Smooth muscle cell (in vitro differentiated cells): ENCODE data around the gene TNFAIP8L1. TPM values are rescaled to one million over a fixed set of nuclear protein-coding genes. Genes with fewer than 3 reads are reported as not detected.

Experiments used
- DNase-seq: peaks from one replicate; lab custom pipeline; 2025; ENCODE audit not compliant: unreplicated experiment; lab: John Stamatoyannopoulos, UW
- H2AFZ ChIP-seq: fragments of 200-600 bp; sonication (generic); 2 replicates; pipeline ENCODE4 v1.6.0; 2016; ENCODE audit warnings: antibody characterized with exemption, low read depth, mild to moderate bottlenecking
- H3F3A ChIP-seq: fragments of 200-600 bp; sonication (generic); 2 replicates; pipeline ENCODE4 v1.6.0; 2017; ENCODE audit warnings: antibody characterized with exemption, low read depth
- H3K27ac ChIP-seq: fragments of 200-600 bp; sonication (generic); 2 replicates; pipeline ENCODE4 v1.5.1; 2016; ENCODE audit warnings: low read depth, mild to moderate bottlenecking
- H3K27me3 ChIP-seq: fragments of 200-600 bp; sonication (generic); 2 replicates; pipeline ENCODE4 v1.6.1; 2016; ENCODE audit warnings: low read depth, mild to moderate bottlenecking
- H3K36me3 ChIP-seq: fragments of 200-600 bp; sonication (generic); 2 replicates; pipeline ENCODE4 v1.5.1; 2016; ENCODE audit warnings: low read depth
- H3K4me1 ChIP-seq: fragments of 200-600 bp; sonication (generic); 2 replicates; pipeline ENCODE4 v1.5.1; 2016; ENCODE audit warnings: low read depth
- H3K4me2 ChIP-seq: fragments of 200-600 bp; sonication (generic); 2 replicates; pipeline ENCODE4 v1.6.0; 2016; ENCODE audit warnings: mild to moderate bottlenecking
- H3K4me3 ChIP-seq: fragments of 200-600 bp; sonication (generic); 2 replicates; pipeline ENCODE4 v1.5.1; 2016; ENCODE audit warnings: mild to moderate bottlenecking
- H3K79me2 ChIP-seq: fragments of 200-600 bp; sonication (generic); 2 replicates; pipeline ENCODE4 v1.6.0; 2016; ENCODE audit warnings: low read depth, mild to moderate bottlenecking
- H3K9ac ChIP-seq: fragments of 200-600 bp; sonication (generic); 2 replicates; pipeline ENCODE4 v1.6.0; 2016; ENCODE audit warnings: low read depth
- H3K9me3 ChIP-seq: fragments of 200-600 bp; sonication (generic); replicated peaks from 2 replicates; pipeline ENCODE4 v1.5.1; 2016; ENCODE audit warnings: low read depth
- H4K20me1 ChIP-seq: fragments of 200-600 bp; sonication (generic); 2 replicates; pipeline ENCODE4 v1.6.0; 2016; ENCODE audit warnings: low read depth
- CTCF ChIP-seq: fragments of 200-600 bp; sonication (generic); IDR thresholded peaks from 2 replicates; pipeline ENCODE4 v1.5.1; 2017; ENCODE audit warnings: borderline replicate concordance, mild to moderate bottlenecking, antibody characterized with exemption; ENCODE audit not compliant: insufficient read depth, poor library complexity, severe bottlenecking
- WGBS: methylation state at CpG from one replicate; pipeline ENCODE4 v1.1.7; 2016; ENCODE audit warnings: low lambda C conversion rate; 5-methylcytosine and 5-hydroxymethylcytosine counted together
- polyA plus RNA-seq: library from polyadenylated mRNA; unstranded; fragments of >200 nt; fragmentation: Nextera tagmentation; extraction: Ambion mirVana; gene quantifications from 2 replicates; pipeline ENCODE4 v1.2.1, GENCODE V29; 2016
- total RNA-seq: library from RNA; depleted of rRNA; stranded (reverse); fragments of >200 nt; gene quantifications from 2 replicates; pipeline ENCODE4 v1.2.3, GENCODE V29; 2014

TNFAIP8L1 gene
- total and polyA plus RNA-seq, 2 experiments from 2014 or later, result 2.2 to 5.2 TPM

DNA sequence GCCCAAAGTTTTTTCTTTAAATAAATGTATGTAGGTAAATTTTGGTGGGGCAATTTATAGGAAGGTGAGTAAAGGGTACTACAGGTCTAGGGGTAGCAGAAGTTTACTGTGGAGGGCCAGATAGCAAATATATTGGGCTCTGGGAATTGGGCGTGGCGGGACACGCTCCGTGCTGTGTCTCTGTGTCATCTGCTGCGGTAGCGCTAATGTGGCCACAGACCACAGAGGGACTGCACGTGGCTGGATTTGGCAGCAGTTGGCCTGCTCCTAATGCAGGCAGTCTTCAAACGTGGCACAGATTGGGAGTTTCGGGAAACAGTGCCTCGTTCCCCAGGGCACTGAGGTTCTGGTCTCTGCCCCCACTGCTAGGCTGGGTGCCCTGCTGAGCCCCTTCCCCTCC is 47.4 kb downstream of the TNFAIP8L1 start:
- H3K36me3 ChIP-seq, result no peaks in the 10 kb centered on the region
- H3K9ac ChIP-seq, result no peak overlapping the region
- TF ChIP-seq CTCF, result no peak
- H3K4me3 ChIP-seq, result no peak overlapping the region
- H3K27me3 ChIP-seq, result no peaks in the 10 kb centered on the region
- WGBS, result 99% methylated on average over 10 of the region's 10 CpGs
- H3F3A ChIP-seq, result no peaks in the 10 kb centered on the region
- H3K4me1 ChIP-seq, result no peaks in the 10 kb centered on the region
- no peaks in the 10 kb centered on the region for H4K20me1 ChIP-seq
- H3K4me2 ChIP-seq, result no peak overlapping the region
- no peak overlapping the region for H2AFZ ChIP-seq
- no peaks in the 10 kb centered on the region for H3K79me2 ChIP-seq
- no peaks in the 10 kb centered on the region for H3K9me3 ChIP-seq
- DNase-seq, result no peak
- H3K27ac ChIP-seq, result no peak overlapping the region

- H2AFZ ChIP-seq, result no peak overlapping the region
These were observed 48.1 kb downstream of the TNFAIP8L1 start for GRCh38 chr19:4687396-4687795.

GRCh38 chr19:4688587-4688986 is 49.3 kb downstream of the TNFAIP8L1 start:
- DNase-seq, result no peak
- Histone ChIP-seq H3K9ac (no peak overlapping the region), H3K4me3 (no peak overlapping the region), H3F3A (no peaks in the 10 kb centered on the region), H2AFZ (no peak overlapping the region), H3K36me3 (no peaks in the 10 kb centered on the region), H3K9me3 (no peaks in the 10 kb centered on the region), H3K4me1 (no peaks in the 10 kb centered on the region), H3K4me2 (no peak overlapping the region), H3K27me3 (no peaks in the 10 kb centered on the region), H4K20me1 (no peaks in the 10 kb centered on the region), H3K79me2 (no peaks in the 10 kb centered on the region), H3K27ac (no peak overlapping the region)
- 98% methylated on average over 20 of the region's 26 CpGs for WGBS
- TF ChIP-seq CTCF, result no peak

More at GRCh38 chr19:4687396-4687795, 48.1 kb downstream of the TNFAIP8L1 start:
- no peaks in the 10 kb centered on the region for H4K20me1 ChIP-seq
- H3K9ac ChIP-seq, result no peak overlapping the region
- no peaks in the 10 kb centered on the region for H3K79me2 ChIP-seq
- no peak overlapping the region for H3K4me2 ChIP-seq
- TF ChIP-seq CTCF, result no peak
- H3F3A ChIP-seq, result no peaks in the 10 kb centered on the region
- no peaks in the 10 kb centered on the region for H3K27me3 ChIP-seq
- H3K9me3 ChIP-seq, result no peaks in the 10 kb centered on the region
- 97% methylated on average over 11 of the region's 11 CpGs for WGBS
- no peak overlapping the region for H3K4me3 ChIP-seq
- H3K27ac ChIP-seq, result no peak overlapping the region
- H3K4me1 ChIP-seq, result no peaks in the 10 kb centered on the region
- no peaks in the 10 kb centered on the region for H3K36me3 ChIP-seq
- no peak for DNase-seq

DNA sequence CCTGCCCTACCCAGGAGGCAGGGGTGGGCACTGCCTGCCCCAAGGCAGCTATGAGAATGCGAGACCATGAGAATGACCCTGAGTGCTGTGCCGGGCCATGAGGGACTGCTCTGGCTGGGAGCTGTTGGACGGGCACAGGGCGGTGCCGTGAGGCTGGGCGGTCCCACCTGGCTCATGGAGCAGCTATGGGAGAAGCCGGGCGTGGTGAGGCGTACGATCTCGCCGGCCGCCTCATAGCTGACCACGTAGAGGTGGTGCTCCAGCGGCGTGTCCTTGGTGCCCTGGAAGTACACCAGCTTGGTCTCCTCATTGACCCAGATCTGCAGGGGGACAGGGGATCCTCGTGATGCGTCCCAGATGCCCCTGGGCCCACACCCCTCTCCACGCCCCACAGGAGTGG is 50.1 kb downstream of the TNFAIP8L1 start:
- no peak overlapping the region for H3K4me3 ChIP-seq
- no peak for TF ChIP-seq CTCF
- no peaks in the 10 kb centered on the region for H3K27me3 ChIP-seq
- DNase-seq, result no peak
- H3K36me3 ChIP-seq, result no peaks in the 10 kb centered on the region
- H3K9me3 ChIP-seq, result no peaks in the 10 kb centered on the region
- H4K20me1 ChIP-seq, result no peaks in the 10 kb centered on the region
- H3K27ac ChIP-seq, result no peak overlapping the region
- H3K4me1 ChIP-seq, result no peaks in the 10 kb centered on the region
- no peak overlapping the region for H3K4me2 ChIP-seq
- no peaks in the 10 kb centered on the region for H3F3A ChIP-seq
- no peak overlapping the region for H3K9ac ChIP-seq
- no peak overlapping the region for H2AFZ ChIP-seq
- H3K79me2 ChIP-seq, result no peaks in the 10 kb centered on the region
- over 99% methylated on average over 12 of the region's 19 CpGs for WGBS
